MM.1S (cell line): ENCODE results near the gene HJV.
"Not testable (repeated sequence)": the region's sequence is repeated elsewhere in the genome, so short reads cannot be mapped to it uniquely, and the experiment has no call there.

Source experiments
- DNase-seq: peaks from one replicate; pipeline ENCODE4 v3.0.0-alpha.2; 2015
- H2AFZ ChIP-seq: fragments of 300-600 bp; sonication (generic); 2 replicates; pipeline ENCODE4 v1.6.0; 2016; ENCODE audit warnings: antibody characterized with exemption, low read length
- H3F3A ChIP-seq: fragments of 300-600 bp; sonication (generic); 2 replicates; pipeline ENCODE4 v1.6.1; 2016; ENCODE audit warnings: mild to moderate bottlenecking, antibody characterized with exemption, low read length, moderate library complexity, mixed read lengths; ENCODE audit not compliant: insufficient read depth
- H3K27ac ChIP-seq: fragments of 300-600 bp; sonication (generic); 2 replicates; pipeline ENCODE4 v1.5.1; 2016; ENCODE audit warnings: mild to moderate bottlenecking, low read length
- H3K27me3 ChIP-seq: fragments of 300-600 bp; sonication (generic); replicated peaks from 2 replicates; pipeline ENCODE4 v1.6.0; 2016; ENCODE audit warnings: low read length; ENCODE audit not compliant: insufficient read depth
- H3K36me3 ChIP-seq: fragments of 300-600 bp; sonication (generic); replicated peaks from 2 replicates; pipeline ENCODE4 v1.6.1; 2016; ENCODE audit warnings: mild to moderate bottlenecking, low read length, mixed read lengths; ENCODE audit not compliant: insufficient read depth
- H3K4me1 ChIP-seq: fragments of 300-600 bp; sonication (generic); 2 replicates; pipeline ENCODE4 v1.6.1; 2016; ENCODE audit warnings: low read length, mixed read lengths
- H3K4me2 ChIP-seq: fragments of 300-600 bp; sonication (generic); 2 replicates; pipeline ENCODE4 v1.6.0; 2016; ENCODE audit warnings: low read depth, low read length
- H3K4me3 ChIP-seq: fragments of 300-600 bp; sonication (generic); 2 replicates; pipeline ENCODE4 v1.5.1; 2016; ENCODE audit warnings: low read length, mixed read lengths
- H3K79me2 ChIP-seq: fragments of 300-600 bp; sonication (generic); 2 replicates; pipeline ENCODE4 v1.6.1; 2016; ENCODE audit warnings: mixed run types, low read length, mixed read lengths
- H3K9ac ChIP-seq: fragments of 300-600 bp; sonication (generic); 2 replicates; pipeline ENCODE4 v1.6.1; 2016; ENCODE audit warnings: low read length, mixed read lengths
- H3K9me2 ChIP-seq: fragments of 300-600 bp; sonication (generic); replicated peaks from 2 replicates; pipeline ENCODE4 v1.6.1; 2016; ENCODE audit warnings: mild to moderate bottlenecking, low read length, mixed read lengths; ENCODE audit not compliant: insufficient read depth
- H3K9me3 ChIP-seq: fragments of 300-600 bp; sonication (generic); replicated peaks from 2 replicates; pipeline ENCODE4 v1.6.1; 2016; ENCODE audit warnings: mild to moderate bottlenecking, low read length, mixed read lengths; ENCODE audit not compliant: insufficient read depth
- H4K20me1 ChIP-seq: fragments of 300-600 bp; sonication (generic); 2 replicates; pipeline ENCODE4 v1.6.1; 2016; ENCODE audit warnings: mild to moderate bottlenecking, low read length, moderate library complexity, mixed read lengths; ENCODE audit not compliant: insufficient read depth
- EZH2 ChIP-seq: fragments of 300-600 bp; sonication (generic); optimal IDR thresholded peaks from 2 replicates; pipeline ENCODE3; 2017; ENCODE audit warnings: low read depth, mild to moderate bottlenecking, antibody characterized with exemption, low read length, mixed read lengths
- EZH2phosphoT487 ChIP-seq: fragments of 300-600 bp; sonication (generic); IDR thresholded peaks from 2 replicates; pipeline ENCODE4 v1.6.1; 2018; ENCODE audit warnings: antibody characterized with exemption, low read length
- TF ChIP-seq, protein P1 (sequence below): fragments of 300-600 bp; sonication (generic); IDR thresholded peaks from 2 replicates; pipeline ENCODE4 v1.5.1; 2016; ENCODE audit warnings: antibody characterized with exemption, low read length, mixed read lengths

HJV gene

DNA sequence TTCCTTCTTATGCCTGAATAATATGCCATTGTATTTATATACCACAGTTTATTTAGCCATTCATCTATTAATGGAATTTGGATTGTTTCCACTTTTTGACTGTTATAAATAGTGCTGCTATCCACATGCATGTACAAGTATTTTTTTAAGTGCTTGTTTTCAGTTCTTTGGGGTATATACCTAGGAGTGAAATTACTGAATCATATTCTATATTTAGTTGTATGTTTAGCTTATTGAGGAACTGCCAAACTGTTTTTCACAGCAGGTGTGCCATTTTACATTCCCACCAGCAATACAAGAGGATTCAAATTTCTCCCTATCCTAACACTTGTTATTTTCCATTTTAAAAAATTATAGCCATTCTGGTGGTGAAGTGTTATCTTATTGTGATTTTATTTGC, 7.6 kb upstream of the HJV start:
- Histone ChIP-seq H3K9me3 (no peaks in the 10 kb centered on the region), H3K36me3 (no peaks in the 10 kb centered on the region), H2AFZ (no peak overlapping the region), H4K20me1 (no peaks in the 10 kb centered on the region), H3K79me2 (no peaks in the 10 kb centered on the region), H3K27me3 (no peaks in the 10 kb centered on the region), H3K4me2 (peak overlapping the region; percentile 5; the same call in 1 of the 2 replicates), H3K27ac (no peak overlapping the region), H3K4me3 (no peak overlapping the region), H3K9ac (no peak overlapping the region), H3K4me1 (peaks cover 19% of the 10 kb centered on the region), H3K9me2 (no peaks in the 10 kb centered on the region), H3F3A (peaks cover 5% of the 10 kb centered on the region; the same call in 1 of the 2 replicates)
- DNase-seq = no peak
- TF ChIP-seq, protein P1, sequence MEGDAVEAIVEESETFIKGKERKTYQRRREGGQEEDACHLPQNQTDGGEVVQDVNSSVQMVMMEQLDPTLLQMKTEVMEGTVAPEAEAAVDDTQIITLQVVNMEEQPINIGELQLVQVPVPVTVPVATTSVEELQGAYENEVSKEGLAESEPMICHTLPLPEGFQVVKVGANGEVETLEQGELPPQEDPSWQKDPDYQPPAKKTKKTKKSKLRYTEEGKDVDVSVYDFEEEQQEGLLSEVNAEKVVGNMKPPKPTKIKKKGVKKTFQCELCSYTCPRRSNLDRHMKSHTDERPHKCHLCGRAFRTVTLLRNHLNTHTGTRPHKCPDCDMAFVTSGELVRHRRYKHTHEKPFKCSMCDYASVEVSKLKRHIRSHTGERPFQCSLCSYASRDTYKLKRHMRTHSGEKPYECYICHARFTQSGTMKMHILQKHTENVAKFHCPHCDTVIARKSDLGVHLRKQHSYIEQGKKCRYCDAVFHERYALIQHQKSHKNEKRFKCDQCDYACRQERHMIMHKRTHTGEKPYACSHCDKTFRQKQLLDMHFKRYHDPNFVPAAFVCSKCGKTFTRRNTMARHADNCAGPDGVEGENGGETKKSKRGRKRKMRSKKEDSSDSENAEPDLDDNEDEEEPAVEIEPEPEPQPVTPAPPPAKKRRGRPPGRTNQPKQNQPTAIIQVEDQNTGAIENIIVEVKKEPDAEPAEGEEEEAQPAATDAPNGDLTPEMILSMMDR = no peak
- TF ChIP-seq EZH2phosphoT487 = no peak

DNA sequence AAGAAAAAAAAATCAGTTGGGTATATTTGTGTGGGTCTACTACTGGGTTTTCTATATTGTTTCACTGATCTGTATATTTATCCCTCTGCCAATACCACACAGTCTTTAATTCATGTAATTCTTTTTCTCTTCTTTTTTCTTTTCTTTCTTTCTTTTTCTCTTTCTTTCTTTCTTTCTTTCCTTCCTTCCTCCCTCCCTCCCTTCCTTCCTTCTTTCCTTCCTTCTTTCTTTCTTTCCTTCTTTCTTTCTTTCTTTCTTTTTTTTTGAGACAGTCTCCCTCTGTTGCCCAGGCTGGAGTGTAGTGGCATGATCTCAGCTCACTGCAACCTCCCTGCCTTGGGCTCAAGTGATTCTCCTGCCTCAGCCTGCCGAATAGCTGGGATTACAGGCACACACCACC, 5.1 kb upstream of the HJV start:
- not testable (repeated sequence) for H3K4me2 ChIP-seq, H3K27me3 ChIP-seq, H3F3A ChIP-seq, H3K4me3 ChIP-seq, H3K4me1 ChIP-seq, H3K9me2 ChIP-seq, H3K36me3 ChIP-seq, H3K9me3 ChIP-seq, H2AFZ ChIP-seq, H3K27ac ChIP-seq, DNase-seq, H3K79me2 ChIP-seq, H3K9ac ChIP-seq, H4K20me1 ChIP-seq

DNA sequence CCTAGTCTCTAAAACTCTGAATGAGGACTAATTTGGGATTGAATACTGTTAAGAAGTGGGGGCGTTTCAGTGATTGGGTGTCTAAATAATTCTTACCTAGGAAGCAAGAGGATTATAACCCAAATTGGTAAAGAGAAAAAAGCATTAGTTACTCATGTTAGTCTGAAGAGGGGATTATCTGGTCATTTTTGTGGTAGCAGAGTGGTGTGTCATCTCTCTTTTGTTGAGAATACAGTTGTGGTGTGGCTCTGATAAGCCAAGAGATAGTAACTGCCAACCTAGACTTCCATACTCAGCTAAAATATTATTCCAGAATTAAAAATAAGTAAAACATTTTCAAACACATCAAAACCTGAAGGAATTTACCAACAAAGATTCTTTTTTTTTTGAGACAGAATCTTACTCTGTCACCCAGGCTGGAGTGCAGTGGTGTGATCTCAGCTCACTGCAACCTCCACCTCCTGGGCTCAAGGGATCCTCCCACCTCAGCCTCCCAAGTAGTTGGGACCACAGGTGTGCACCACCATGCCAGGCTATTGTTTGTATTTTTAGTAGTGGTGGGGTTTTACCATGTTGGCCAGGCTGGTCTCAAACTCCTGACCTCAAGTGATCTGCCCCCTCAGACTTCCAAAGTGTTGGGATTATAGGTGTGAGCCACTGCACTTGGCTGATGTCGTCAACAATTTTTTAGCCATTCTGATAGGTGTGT, 4.4 kb upstream of the HJV start:
- H3K4me3 ChIP-seq, H3K9me2 ChIP-seq, H3K79me2 ChIP-seq, H3K9ac ChIP-seq, H3K27ac ChIP-seq, H3K27me3 ChIP-seq, H3K36me3 ChIP-seq, H3F3A ChIP-seq, H2AFZ ChIP-seq, H3K4me2 ChIP-seq, DNase-seq, H4K20me1 ChIP-seq, H3K9me3 ChIP-seq, H3K4me1 ChIP-seq: not testable (repeated sequence)

DNA sequence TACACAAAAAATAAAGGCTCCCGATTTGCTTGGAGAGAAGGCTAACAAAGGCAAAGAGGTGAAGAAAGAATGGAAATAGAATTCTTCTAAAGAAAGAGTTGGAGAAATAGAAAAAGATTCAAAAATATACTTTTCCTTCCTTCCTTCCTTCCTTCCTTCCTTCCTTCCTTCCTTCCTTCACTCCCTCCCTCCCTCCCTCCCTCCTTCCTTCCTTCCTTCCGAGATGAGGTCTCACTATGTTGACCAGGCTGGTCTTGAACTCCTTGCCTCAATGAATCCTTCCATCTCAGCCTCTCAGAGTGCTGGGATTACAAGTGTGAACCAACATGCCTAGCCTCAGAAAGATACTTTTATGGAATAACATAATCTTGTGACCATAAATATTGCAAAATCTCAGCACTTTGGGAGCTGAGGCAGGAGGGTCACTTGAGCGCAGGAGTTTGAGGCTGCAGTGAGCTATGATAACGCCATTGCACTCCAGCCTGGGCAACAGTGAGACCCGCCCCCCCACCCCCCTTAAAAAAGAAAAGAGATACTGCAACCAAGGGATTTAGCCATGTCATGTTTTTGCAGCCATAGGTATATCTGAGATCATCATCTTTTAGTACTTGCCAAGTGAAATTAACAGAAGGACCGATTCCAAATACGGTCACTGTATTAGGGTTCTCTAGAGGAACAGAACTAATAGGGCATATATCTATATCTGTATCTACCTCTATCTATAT, 1.0 kb upstream of the HJV start:
- H4K20me1 ChIP-seq = no peaks in the 10 kb centered on the region
- TF ChIP-seq, protein P1 = no peak
- no peak for TF ChIP-seq EZH2
- no peak for TF ChIP-seq EZH2phosphoT487
- no peak overlapping the region for H3K9ac ChIP-seq
- H3F3A ChIP-seq = no peaks in the 10 kb centered on the region
- H3K36me3 ChIP-seq = no peaks in the 10 kb centered on the region
- no peak overlapping the region for H2AFZ ChIP-seq
- H3K9me3 ChIP-seq = no peaks in the 10 kb centered on the region
- H3K9me2 ChIP-seq = no peaks in the 10 kb centered on the region
- H3K4me2 ChIP-seq = no peak overlapping the region
- no peak overlapping the region for H3K27ac ChIP-seq
- H3K4me1 ChIP-seq = no peaks in the 10 kb centered on the region
- no peak overlapping the region for H3K4me3 ChIP-seq
- peaks cover 23% of the 10 kb centered on the region for H3K27me3 ChIP-seq
- no peak for DNase-seq
- no peaks in the 10 kb centered on the region for H3K79me2 ChIP-seq
